ENCODE results near the gene MYH7B.

Gene MYH7B

GRCh38 chr20:34967421-34967820 lies 11.8 kb downstream of the MYH7B start:
- TF ChIP-seq CTCF (IDR thresholded peaks at IDR 0.05; ENCODE audit: low read depth, low read length) = no peak
- H3K4me3 ChIP-seq (ENCODE audit: low read depth, low read length) = no peak overlapping the region

GRCh38 chr20:34968042-34968775 lies 12.5 kb downstream of the MYH7B start:
- no peak for TF ChIP-seq CTCF (IDR thresholded peaks at IDR 0.05; ENCODE audit: low read depth, low read length)
- H3K4me3 ChIP-seq (ENCODE audit: low read depth, low read length) = no peak overlapping the region

DNA sequence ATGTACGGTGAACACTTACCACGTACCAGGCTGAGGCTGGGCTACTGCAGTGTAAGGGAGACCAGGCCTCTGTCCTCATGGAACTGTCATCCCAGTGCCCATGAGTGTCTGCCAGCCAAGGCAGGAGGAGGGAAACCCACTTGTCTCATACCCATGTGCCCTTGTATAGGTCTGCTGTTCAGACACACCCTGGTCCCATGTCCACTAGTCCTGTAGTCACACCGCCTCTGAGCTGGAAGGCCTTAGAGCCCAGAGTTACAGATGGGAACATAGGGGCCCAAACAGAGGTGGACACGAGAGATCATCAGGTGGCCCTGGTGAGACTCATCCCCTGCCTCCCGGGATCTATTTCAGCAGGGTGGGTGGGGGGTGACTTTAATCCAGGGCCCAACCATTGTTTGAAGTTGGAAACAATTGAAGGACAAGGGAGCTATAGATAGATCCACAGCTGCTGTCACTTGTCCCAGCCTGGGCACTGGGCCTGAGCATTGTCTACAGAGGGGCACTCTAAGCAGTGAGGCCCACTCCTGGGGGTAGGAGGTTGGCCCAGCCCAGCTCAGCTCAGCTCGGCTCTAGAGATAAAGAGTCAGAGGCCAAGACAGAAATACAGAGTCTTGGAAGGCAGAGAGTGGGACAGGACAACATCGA lies 14.6 kb downstream of the MYH7B start:
- no peak overlapping the region for H3K4me3 ChIP-seq (ENCODE audit: low read depth, low read length)
- TF ChIP-seq CTCF (IDR thresholded peaks at IDR 0.05; ENCODE audit: low read depth, low read length) = no peak

GRCh38 chr20:34970846-34971560 lies 15.3 kb downstream of the MYH7B start:
- TF ChIP-seq CTCF (IDR thresholded peaks at IDR 0.05; ENCODE audit: low read depth, low read length) = no peak
- no peak overlapping the region for H3K4me3 ChIP-seq (ENCODE audit: low read depth, low read length)

DNA sequence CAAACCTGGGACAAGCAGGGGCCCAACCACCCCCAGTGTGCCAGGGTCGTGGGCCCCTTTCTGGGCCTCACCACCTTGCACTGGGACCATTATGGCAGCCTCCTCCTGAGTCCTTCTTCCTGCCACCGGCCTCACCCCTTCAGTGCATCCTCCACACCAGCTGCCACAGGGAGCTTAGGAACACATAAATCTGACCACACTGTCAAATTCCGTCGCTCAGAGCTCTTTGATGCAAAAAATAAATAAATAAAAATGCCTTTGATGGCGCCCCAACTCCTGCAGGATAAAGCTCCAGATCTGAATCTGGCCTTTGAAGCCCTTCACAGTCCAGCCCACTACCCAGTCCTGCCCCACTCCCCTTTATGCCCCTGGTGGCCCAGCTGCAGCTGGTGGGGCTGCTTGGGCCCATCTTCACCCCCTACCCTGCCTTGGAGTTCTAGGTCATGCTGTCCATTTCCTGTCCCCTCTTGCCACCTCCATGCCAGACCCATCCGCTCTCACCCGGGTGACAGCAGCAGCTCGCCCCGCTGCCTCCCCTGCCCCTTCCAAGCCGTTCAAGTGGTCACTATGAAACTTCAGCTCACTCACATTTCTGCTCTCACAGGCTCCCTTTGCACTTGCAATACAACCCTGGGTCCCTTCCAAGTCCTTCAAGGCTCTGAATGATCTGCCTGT lies 16.0 kb downstream of the MYH7B start:
- no peak overlapping the region for H3K4me3 ChIP-seq (ENCODE audit: low read depth, low read length)
- no peak for TF ChIP-seq CTCF (IDR thresholded peaks at IDR 0.05; ENCODE audit: low read depth, low read length)

DNA sequence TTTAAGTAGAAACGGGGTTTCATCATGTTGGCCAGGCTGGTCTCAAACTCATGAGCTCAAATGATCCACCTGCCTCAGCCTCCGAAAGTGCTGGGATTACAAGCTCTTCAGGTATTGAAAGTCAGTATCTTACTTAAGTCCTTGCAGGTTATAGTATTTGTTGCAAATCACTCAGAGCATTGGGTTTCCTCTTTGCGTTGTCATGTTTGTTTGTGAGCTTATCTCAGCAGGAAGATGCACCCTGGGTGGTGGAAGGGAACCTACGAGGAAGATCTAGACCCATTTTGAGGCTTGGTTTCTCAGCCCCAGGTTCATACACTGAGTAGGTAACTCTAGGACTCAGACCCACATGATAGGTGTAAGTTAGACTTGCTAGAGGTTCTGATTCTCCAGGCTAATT lies 18.6 kb downstream of the MYH7B start:
- no peak overlapping the region for H3K4me3 ChIP-seq (ENCODE audit: low read depth, low read length)
- TF ChIP-seq CTCF (IDR thresholded peaks at IDR 0.05; ENCODE audit: low read depth, low read length) = no peak
